HCT116 (cell line): ENCODE data around the gene CLDN10. TPM values are rescaled to one million over a fixed set of nuclear protein-coding genes. Genes with fewer than 3 reads are reported as not detected.

Source experiments
- total RNA-seq: library from RNA; stranded (reverse); gene quantifications from one replicate; pipeline ENCODE4 v1.2.1, GENCODE V29; 2021; ENCODE audit not compliant: unreplicated experiment

CLDN10 gene
- total RNA-seq, 1 experiment from 2014 or later = not detected

Other genes with a start within 250 kb of the CLDN10 start
- 0.17 TPM for gene DZIP1, start 92.0 kb downstream of the CLDN10 start, total RNA-seq
- gene DNAJC3, start 124.4 kb downstream of the CLDN10 start, total RNA-seq = 28.5 TPM